A549 (cell line): ENCODE results near the gene NTN5.

Experiments used
- CEBPB ChIP-seq, 2 experiments: fragments of >200 bp in 1 of 2; sonication (Bioruptor Twin) in 1 of 2; formaldehyde crosslinking in 1 of 2; IDR thresholded peaks; 2 replicates each; pipeline ENCODE4 v1.6.1; 2012 to 2016
- CHD2 ChIP-seq: fragments of 150-350 bp; IDR thresholded peaks from 2 replicates; pipeline ENCODE4 v1.6.1; 2014; ENCODE audit warnings: low read length; ENCODE audit not compliant: partially characterized antibody
- KDM1A ChIP-seq: fragments of 200-600 bp; sonication (generic); IDR thresholded peaks from 2 replicates; pipeline ENCODE4 v1.6.1; 2016; ENCODE audit warnings: low read depth, mild to moderate bottlenecking
- KDM5A ChIP-seq: fragments of 200-600 bp; sonication (generic); IDR thresholded peaks from 2 replicates; pipeline ENCODE4 v1.6.1; 2016; ENCODE audit warnings: antibody characterized with exemption, mild to moderate bottlenecking
- NR3C1 ChIP-seq: fragments of >200 bp; sonication (Bioruptor Twin); formaldehyde crosslinking; IDR thresholded peaks from 3 replicates; pipeline ENCODE4 v1.6.1; 2017
- POLR2A ChIP-seq: IDR thresholded peaks from 2 replicates; pipeline ENCODE4 v1.6.1; 2012; ENCODE audit warnings: mild to moderate bottlenecking, low read length
- RAD21 ChIP-seq, 2 experiments: fragments of >200 bp in 1 of 2; sonication (Bioruptor Twin) in 1 of 2; formaldehyde crosslinking in 1 of 2; IDR thresholded peaks in 1 of 2; conservative IDR thresholded peaks in 1 of 2; 2 replicates in 1 of 2; 3 replicates in 1 of 2; pipeline ENCODE4 v1.6.1; 2012 to 2018; ENCODE audit warnings: inconsistent platforms in 1 of 2
- RCOR1 ChIP-seq: fragments of 150-350 bp; IDR thresholded peaks from 2 replicates; pipeline ENCODE4 v1.6.1; 2014; ENCODE audit warnings: antibody characterized with exemption, low read length, low read depth
- RFX5 ChIP-seq: fragments of 450-650 bp; IDR thresholded peaks from 2 replicates; pipeline ENCODE4 v1.7.1; 2014; ENCODE audit warnings: antibody characterized with exemption, mild to moderate bottlenecking, moderate library complexity
- ZFP36 ChIP-seq: fragments of 450-650 bp; IDR thresholded peaks from 2 replicates; pipeline ENCODE4 v1.6.1; 2014; ENCODE audit warnings: borderline replicate concordance; ENCODE audit not compliant: partially characterized antibody
- TF ChIP-seq, protein P1 (sequence below): fragments of 450-650 bp; IDR thresholded peaks from 2 replicates; pipeline ENCODE4 v1.6.1; 2014; ENCODE audit warnings: antibody characterized with exemption
- TF ChIP-seq, protein P2 (sequence below): fragments of >200 bp; sonication (Bioruptor Twin); formaldehyde crosslinking; IDR thresholded peaks from 3 replicates; pipeline ENCODE4 v1.5.1; 2016
- TF ChIP-seq, protein P3 (sequence below): fragments of 150-350 bp; IDR thresholded peaks from 2 replicates; pipeline ENCODE4 v1.6.1; 2014; ENCODE audit warnings: low read depth, mild to moderate bottlenecking, low read length
- TF ChIP-seq, protein P4 (sequence below): IDR thresholded peaks from 2 replicates; pipeline ENCODE4 v1.6.1; 2012

DNA sequence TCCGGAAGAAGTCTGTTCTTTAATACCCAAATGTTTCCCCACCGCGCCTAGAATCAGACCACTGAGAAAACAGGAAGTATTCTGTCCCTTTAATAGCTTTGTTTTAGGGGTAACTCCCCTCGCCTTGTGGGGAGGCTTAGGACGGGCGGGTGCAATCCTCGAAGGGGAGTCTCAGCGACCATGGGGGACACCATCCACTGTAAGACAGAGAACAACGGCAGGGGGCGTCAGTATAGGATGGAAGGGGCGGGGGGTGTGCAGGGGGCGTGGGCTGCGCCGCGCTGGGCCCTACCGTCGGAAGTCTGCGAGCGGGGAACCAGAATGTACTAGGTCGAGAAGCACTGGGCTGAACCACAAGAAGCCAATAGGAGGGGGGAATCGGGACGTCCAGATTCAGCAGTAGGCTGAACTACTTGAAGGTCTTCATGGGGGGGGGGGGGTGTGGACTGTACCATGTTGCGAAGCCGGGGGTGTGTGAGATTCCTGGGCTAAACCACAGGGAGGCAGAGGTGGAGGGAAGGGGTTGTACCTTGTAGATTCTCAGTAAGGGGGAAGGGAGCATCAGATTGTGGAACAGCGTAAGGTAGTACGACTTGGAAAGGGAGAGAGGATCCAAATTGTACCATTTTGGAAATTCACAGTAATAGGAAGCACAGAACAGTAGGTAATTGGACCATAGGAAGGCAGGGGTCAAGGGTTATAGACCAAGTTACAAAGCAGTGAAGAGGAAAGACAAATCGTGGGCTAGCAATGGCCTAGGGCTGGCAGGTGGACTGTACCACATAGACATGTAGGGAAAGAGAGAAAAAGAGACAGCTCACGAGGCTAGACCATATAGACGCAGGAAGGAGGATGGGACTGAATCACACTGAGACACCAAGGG, 34.6 kb downstream of the NTN5 start:
- TF ChIP-seq, protein P1, sequence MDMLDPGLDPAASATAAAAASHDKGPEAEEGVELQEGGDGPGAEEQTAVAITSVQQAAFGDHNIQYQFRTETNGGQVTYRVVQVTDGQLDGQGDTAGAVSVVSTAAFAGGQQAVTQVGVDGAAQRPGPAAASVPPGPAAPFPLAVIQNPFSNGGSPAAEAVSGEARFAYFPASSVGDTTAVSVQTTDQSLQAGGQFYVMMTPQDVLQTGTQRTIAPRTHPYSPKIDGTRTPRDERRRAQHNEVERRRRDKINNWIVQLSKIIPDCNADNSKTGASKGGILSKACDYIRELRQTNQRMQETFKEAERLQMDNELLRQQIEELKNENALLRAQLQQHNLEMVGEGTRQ: no peak
- TF ChIP-seq, protein P2, sequence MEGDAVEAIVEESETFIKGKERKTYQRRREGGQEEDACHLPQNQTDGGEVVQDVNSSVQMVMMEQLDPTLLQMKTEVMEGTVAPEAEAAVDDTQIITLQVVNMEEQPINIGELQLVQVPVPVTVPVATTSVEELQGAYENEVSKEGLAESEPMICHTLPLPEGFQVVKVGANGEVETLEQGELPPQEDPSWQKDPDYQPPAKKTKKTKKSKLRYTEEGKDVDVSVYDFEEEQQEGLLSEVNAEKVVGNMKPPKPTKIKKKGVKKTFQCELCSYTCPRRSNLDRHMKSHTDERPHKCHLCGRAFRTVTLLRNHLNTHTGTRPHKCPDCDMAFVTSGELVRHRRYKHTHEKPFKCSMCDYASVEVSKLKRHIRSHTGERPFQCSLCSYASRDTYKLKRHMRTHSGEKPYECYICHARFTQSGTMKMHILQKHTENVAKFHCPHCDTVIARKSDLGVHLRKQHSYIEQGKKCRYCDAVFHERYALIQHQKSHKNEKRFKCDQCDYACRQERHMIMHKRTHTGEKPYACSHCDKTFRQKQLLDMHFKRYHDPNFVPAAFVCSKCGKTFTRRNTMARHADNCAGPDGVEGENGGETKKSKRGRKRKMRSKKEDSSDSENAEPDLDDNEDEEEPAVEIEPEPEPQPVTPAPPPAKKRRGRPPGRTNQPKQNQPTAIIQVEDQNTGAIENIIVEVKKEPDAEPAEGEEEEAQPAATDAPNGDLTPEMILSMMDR: no peak
- no peak for TF ChIP-seq NR3C1
- no peak for TF ChIP-seq RCOR1
- TF ChIP-seq CEBPB (IDR thresholded peaks at IDR 0.05): no peak
- no peak; the same call in 1 of the 2 replicates for TF ChIP-seq POLR2A
- TF ChIP-seq CHD2: no peak
- no peak for TF ChIP-seq KDM1A
- TF ChIP-seq, protein P3, sequence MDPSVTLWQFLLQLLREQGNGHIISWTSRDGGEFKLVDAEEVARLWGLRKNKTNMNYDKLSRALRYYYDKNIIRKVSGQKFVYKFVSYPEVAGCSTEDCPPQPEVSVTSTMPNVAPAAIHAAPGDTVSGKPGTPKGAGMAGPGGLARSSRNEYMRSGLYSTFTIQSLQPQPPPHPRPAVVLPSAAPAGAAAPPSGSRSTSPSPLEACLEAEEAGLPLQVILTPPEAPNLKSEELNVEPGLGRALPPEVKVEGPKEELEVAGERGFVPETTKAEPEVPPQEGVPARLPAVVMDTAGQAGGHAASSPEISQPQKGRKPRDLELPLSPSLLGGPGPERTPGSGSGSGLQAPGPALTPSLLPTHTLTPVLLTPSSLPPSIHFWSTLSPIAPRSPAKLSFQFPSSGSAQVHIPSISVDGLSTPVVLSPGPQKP: no peak
- TF ChIP-seq ZFP36: no peak
- no peak for TF ChIP-seq KDM5A
- TF ChIP-seq, protein P4, sequence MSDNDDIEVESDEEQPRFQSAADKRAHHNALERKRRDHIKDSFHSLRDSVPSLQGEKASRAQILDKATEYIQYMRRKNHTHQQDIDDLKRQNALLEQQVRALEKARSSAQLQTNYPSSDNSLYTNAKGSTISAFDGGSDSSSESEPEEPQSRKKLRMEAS: no peak
- no peak for TF ChIP-seq RAD21 (conservative IDR thresholded peaks at IDR 0.05 in 1 of 2, IDR thresholded peaks at IDR 0.05 in 1 of 2)
- TF ChIP-seq RFX5: no peak
